HG03565 (cell line): ENCODE data around the gene PLK5.
A peak's percentile ranks its signal among the peaks of the same experiment; 100 is the strongest.
"Not testable (repeated sequence)": the region's sequence is repeated elsewhere in the genome, so short reads cannot be mapped to it uniquely, and the experiment has no call there.

Experiments used
- ATAC-seq: cut with Tn5 transposase; IDR thresholded peaks from one replicate; pipeline ENCODE4 v1.9.1; 2021; ENCODE audit warnings: mild to moderate bottlenecking, moderate library complexity; ENCODE audit not compliant: unreplicated experiment

Gene PLK5

DNA sequence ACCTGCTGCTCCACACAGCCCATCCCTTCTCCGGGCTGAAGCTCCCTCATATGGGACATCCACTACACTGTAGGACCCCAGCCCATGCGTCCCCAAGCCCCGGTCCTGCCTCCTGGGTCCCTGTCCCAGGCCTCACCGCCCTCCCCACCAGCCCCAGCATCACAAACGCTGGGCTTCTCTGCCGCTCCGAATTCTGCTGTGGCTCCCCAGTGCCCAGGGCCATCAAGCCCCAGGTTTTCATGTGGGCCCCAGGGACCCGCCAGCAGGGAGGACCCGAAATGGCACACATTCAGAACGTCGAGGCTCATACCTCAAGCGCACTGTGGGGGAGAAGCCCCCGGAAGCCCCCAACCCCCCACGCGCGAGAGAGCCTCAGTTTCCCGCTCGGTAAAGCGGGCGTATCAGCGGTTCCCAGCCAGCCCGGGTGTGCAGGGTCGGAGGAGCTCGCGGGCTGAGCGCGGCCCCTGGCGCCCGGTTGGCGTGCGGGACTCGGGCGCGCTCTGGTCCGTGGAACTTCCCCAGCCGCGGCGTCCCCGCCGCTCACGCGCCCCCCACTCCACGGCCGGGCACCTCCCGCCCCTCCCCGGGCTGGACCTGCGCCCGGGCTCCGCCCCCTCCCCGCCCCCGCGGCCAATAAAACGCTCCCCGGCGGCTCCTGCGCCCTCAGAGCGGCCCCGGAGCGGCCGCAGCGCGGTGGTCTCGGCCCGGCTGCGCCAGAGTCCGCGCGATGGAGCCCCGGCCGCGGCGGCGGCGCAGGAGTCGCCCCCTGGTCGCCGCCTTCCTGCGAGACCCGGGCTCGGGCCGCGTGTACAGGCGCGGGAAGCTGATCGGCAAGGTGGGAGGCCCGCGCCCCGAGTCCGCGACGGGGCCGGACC lies at the start of gene PLK5:
Gene PLK5 (plus strand): TSS at position 666 of the 875 bp plus-strand sequence. CDS start 2,920 bp downstream, outside the sequence.
- ATAC-seq = no peak

GRCh38 chr19:1474765-1475351 lies 49.0 kb upstream of the PLK5 start:
- ATAC-seq = no peak

GRCh38 chr19:1475751-1476437 lies 48.0 kb upstream of the PLK5 start:
- no peak for ATAC-seq

GRCh38 chr19:1477056-1477455 lies 46.8 kb upstream of the PLK5 start:
- ATAC-seq = not testable (repeated sequence)

- ATAC-seq = peak; percentile 82
Measured at GRCh38 chr19:1478934-1479707, 44.8 kb upstream of the PLK5 start, which contains the start of gene C19orf25. TSS of gene C19orf25 (minus strand) at chr19:1479215. CDS start at chr19:1478903, 312 bp downstream.

DNA sequence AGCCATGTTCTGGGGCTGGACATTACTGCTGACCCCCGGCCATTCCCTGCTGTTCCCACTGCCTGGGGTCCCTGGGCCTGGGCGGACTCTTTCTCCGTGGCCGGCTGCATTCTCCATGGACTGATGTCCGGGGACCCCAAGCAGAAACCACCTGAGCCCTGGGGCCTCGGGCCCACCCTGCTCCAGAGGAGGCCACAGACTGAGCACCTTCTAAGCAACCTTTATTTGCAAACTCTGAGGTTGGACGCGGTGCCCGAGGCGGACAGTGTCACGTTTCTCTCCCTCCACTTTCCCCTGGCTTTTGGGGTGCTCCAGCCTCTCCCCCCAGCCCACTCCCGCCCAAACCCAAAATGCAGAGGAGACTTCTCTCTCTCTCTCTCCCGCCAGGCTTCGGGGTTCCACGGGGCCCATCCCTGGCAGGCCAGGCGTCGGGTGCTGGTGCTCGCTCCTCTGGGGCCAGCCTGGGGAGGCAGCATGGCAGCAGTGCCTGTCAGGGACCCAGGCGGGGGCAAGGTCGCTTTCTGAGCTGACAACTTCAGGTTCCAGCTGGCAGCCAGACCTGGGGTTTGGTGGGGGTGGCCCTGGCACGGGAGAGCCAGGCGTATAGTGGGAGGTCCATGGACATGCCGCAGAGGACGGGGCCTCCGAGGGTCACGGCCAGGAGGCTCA lies 42.5 kb upstream of the PLK5 start:
- no peak for ATAC-seq

DNA sequence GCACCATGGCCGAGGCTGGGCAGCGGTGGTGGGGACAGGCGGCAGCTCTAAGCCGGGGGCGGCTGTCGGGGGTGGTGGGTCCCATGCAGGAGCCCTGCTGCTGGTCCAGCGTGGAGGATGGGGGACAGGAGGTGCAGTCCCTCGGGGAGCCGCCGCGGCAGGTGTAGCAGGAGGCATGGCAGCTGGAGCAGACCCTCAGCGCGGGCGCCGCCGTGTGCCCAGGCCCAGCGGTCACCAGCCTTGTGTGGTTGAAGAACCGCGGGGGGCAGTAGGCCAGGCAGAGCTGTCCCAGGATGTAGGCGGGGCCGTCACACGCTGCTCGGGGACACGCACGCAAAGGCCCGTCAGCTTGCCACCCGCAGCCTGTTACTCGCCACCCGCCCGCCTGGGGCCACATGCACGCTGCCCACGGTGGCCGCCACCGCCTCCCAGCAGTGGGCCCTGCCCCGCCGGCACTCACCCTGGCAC lies 42.0 kb upstream of the PLK5 start:
- ATAC-seq = no peak

GRCh38 chr19:1482361-1483130 lies 41.3 kb upstream of the PLK5 start:
- ATAC-seq = no peak

- no peak for ATAC-seq
Measured at GRCh38 chr19:1483131-1483978, 40.5 kb upstream of the PLK5 start.

DNA sequence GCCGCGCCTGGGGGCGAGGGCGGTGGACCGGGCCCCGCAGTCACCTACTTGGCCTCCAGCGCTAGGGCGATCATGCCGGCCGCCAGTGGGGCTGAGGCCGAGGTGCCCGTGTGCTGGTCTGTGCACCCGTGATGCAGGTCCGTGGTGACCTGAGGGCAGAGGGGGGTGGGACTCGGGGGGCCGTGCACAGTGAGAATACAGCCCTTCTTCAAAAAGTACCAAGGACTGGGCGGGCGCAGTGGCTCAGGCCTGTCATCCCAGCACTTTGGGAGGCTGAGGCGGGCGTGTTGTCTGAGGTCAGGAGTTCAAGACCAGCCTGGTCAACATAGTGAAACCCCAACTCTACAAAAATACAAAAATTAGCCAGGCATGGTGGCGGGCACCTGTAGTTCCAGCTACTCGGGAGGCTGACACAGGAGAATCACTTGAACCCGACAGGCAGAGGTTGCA lies 39.9 kb upstream of the PLK5 start:
- no peak for ATAC-seq

- no peak for ATAC-seq
Measured at GRCh38 chr19:1486720-1487575, 36.9 kb upstream of the PLK5 start.

GRCh38 chr19:1487576-1488281 lies 36.1 kb upstream of the PLK5 start:
- no peak for ATAC-seq

DNA sequence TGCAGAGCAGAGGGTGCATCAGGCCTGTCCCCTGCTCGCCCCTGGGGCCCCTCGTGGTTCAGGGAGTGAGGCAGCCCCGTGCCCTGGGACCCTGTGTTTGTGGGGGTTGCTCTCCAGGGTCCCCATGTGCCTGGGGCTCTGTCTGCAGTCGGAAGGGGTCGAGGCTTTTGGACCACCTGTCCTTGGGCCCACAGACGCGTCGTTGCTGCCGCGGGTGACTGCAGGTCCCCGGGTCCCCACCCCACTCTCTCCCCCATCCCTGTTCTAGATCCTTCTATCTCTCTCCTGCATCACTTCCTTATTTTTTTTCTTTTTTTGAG lies 35.6 kb upstream of the PLK5 start:
- ATAC-seq = no peak

GRCh38 chr19:1489463-1490310 lies 34.2 kb upstream of the PLK5 start:
- ATAC-seq = no peak

- ATAC-seq = peak; percentile 72
Measured at GRCh38 chr19:1490311-1491113, 33.4 kb upstream of the PLK5 start, which contains the start of gene PCSK4. TSS of gene PCSK4 (minus strand) at chr19:1490350. CDS start at chr19:1490346, 4 bp downstream.
